Measurements from ENCODE around the gene ZIM2. TPM values are rescaled to one million over a fixed set of nuclear protein-coding genes. Genes with fewer than 3 reads are reported as not detected.

ZIM2 gene
- total RNA-seq, 1 donor from 2014 or later, result not detected

DNA sequence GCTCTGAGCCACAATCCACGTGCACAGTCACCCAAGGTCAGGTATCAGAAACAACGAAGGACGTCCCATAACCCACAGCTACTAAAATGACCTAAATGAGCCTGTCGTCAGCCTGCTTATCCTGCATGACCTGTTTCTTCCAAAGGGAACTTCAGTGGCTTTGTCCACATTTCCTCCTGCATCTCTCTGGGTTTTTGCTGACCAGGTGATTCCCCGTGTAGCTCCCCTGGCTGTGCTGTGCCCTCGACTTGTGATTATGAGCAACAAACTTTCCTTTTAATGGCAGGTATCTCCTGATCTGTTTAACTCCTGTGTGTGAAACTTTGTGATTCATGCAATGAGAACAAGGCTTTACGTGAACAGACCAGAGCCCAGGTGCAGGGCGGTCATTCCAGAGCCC, 81.0 kb downstream of the ZIM2 start:
- TF ChIP-seq, protein P1, sequence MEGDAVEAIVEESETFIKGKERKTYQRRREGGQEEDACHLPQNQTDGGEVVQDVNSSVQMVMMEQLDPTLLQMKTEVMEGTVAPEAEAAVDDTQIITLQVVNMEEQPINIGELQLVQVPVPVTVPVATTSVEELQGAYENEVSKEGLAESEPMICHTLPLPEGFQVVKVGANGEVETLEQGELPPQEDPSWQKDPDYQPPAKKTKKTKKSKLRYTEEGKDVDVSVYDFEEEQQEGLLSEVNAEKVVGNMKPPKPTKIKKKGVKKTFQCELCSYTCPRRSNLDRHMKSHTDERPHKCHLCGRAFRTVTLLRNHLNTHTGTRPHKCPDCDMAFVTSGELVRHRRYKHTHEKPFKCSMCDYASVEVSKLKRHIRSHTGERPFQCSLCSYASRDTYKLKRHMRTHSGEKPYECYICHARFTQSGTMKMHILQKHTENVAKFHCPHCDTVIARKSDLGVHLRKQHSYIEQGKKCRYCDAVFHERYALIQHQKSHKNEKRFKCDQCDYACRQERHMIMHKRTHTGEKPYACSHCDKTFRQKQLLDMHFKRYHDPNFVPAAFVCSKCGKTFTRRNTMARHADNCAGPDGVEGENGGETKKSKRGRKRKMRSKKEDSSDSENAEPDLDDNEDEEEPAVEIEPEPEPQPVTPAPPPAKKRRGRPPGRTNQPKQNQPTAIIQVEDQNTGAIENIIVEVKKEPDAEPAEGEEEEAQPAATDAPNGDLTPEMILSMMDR (IDR thresholded peaks at IDR 0.05), result no peak
- no peaks in the 10 kb centered on the region for H3K27me3 Mint-ChIP-seq (ENCODE audit: unreplicated experiment)
- no peak overlapping the region for H3K27ac Mint-ChIP-seq (ENCODE audit: unreplicated experiment)
- H3K4me1 Mint-ChIP-seq (ENCODE audit: unreplicated experiment), result no peaks in the 10 kb centered on the region
- no peak overlapping the region for H3K4me3 Mint-ChIP-seq (ENCODE audit: unreplicated experiment)
- no peak for DNase-seq (ENCODE audit: extremely low spot score, unreplicated experiment)
- H3K36me3 Mint-ChIP-seq (ENCODE audit: unreplicated experiment), result no peaks in the 10 kb centered on the region
- H3K9me3 Mint-ChIP-seq (ENCODE audit: unreplicated experiment), result peaks cover 58% of the 10 kb centered on the region

DNA sequence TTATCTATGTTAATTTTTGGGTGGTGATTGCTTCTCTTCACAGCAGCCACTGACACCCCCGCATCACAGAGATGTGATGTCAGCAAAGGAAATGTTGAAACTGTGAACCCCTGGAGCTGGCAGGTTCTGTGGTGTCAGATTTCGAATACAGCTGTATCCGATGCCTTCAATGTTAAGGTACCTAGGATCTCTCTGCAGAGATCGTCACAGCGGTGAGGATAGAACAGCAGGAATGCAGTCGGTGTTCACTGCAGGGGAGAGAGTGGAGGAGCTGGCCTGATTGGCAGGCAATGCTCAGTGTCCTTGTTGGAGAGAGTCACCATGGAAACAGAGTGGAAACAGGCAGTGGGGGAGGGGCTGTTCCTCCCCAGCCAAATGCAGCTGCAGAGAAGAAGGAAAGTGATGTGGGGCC, 89.4 kb downstream of the ZIM2 start:
- Mint-ChIP-seq H3K9me3 (ENCODE audit: unreplicated experiment) (peaks cover 52% of the 10 kb centered on the region), H3K4me1 (ENCODE audit: unreplicated experiment) (no peaks in the 10 kb centered on the region), H3K27ac (ENCODE audit: unreplicated experiment) (no peak overlapping the region), H3K36me3 (ENCODE audit: unreplicated experiment) (no peaks in the 10 kb centered on the region), H3K27me3 (ENCODE audit: unreplicated experiment) (no peaks in the 10 kb centered on the region), H3K4me3 (ENCODE audit: unreplicated experiment) (no peak overlapping the region)
- TF ChIP-seq, protein P1 (IDR thresholded peaks at IDR 0.05), result no peak
- peak; percentile 67 for DNase-seq (ENCODE audit: extremely low spot score, unreplicated experiment)

DNA sequence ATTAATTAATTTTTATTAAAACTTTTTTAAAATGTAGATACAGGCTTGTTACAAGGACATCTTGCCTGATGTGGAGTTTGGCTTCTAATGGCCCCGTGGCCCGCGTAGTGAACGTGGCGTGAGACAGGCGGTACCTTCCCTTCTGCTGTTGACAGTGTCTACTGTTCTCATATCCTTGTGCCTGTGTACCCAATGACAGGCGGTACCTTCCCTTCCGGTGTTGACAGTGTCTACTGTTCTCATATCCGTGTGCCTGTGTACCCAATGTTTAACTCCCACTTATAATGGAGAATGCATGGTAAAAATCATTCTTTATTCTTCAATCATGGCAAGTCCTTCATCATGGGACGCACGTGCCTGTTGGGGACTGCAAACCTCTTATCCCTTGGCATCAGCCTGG, 89.9 kb downstream of the ZIM2 start:
- TF ChIP-seq, protein P1 (IDR thresholded peaks at IDR 0.05), result no peak
- no peak overlapping the region for H3K27ac Mint-ChIP-seq (ENCODE audit: unreplicated experiment)
- H3K27me3 Mint-ChIP-seq (ENCODE audit: unreplicated experiment), result no peaks in the 10 kb centered on the region

DNA sequence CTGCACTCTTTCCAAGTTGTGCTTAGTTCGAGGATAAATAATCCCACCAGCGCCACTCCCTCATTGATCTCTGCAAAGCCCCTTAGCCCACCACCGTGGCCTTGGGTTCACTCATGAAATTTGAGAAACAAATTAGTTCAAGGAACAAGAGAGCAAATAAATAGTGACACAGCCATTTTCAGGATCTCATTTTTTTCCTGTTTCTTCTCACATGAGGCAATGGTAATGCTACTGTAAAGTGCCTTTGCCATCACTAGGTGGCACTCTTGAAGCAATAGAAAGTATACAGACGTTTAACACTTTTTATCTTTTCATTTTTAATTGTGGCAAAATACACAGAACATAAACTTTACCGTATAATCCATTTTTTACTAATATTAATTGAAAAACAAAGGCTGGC, 92.1 kb downstream of the ZIM2 start:
- no peak for DNase-seq (ENCODE audit: extremely low spot score, unreplicated experiment)
- Mint-ChIP-seq H3K4me3 (ENCODE audit: unreplicated experiment) (no peak overlapping the region), H3K36me3 (ENCODE audit: unreplicated experiment) (no peaks in the 10 kb centered on the region), H3K4me1 (ENCODE audit: unreplicated experiment) (no peaks in the 10 kb centered on the region), H3K9me3 (ENCODE audit: unreplicated experiment) (peaks cover 38% of the 10 kb centered on the region), H3K27ac (ENCODE audit: unreplicated experiment) (no peak overlapping the region), H3K27me3 (ENCODE audit: unreplicated experiment) (no peaks in the 10 kb centered on the region)
- TF ChIP-seq, protein P1 (IDR thresholded peaks at IDR 0.05), result no peak

More for the DNA sequence above, 89.9 kb downstream of the ZIM2 start:
- H3K36me3 Mint-ChIP-seq (ENCODE audit: unreplicated experiment), result no peaks in the 10 kb centered on the region
- H3K4me1 Mint-ChIP-seq (ENCODE audit: unreplicated experiment), result no peaks in the 10 kb centered on the region
- no peak for DNase-seq (ENCODE audit: extremely low spot score, unreplicated experiment)
- H3K9me3 Mint-ChIP-seq (ENCODE audit: unreplicated experiment), result peaks cover 51% of the 10 kb centered on the region
- no peak overlapping the region for H3K4me3 Mint-ChIP-seq (ENCODE audit: unreplicated experiment)

DNA sequence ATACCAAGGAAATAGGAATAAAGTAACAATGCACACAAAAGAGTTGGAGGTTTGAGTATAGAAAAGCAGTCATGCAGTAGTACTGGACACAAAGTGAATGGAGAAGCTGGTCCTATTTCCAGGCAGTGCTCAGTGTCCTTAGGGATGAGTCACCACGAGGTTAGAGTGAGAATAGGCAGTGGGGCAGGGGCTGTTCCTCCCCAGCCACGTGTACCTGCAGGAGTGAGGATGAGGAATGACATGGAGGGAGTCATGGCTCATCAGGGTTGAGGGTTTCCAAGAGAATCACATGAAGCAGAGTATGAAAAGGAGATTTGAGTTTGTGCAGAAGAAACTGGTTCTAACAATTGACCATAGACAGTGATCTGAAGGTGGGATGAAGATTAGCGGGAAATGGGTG, 94.2 kb downstream of the ZIM2 start:
- no peak overlapping the region for H3K27ac Mint-ChIP-seq (ENCODE audit: unreplicated experiment)
- H3K4me1 Mint-ChIP-seq (ENCODE audit: unreplicated experiment), result no peaks in the 10 kb centered on the region
- no peaks in the 10 kb centered on the region for H3K36me3 Mint-ChIP-seq (ENCODE audit: unreplicated experiment)

More for the DNA sequence above, 94.2 kb downstream of the ZIM2 start:
- Mint-ChIP-seq H3K27me3 (ENCODE audit: unreplicated experiment) (no peaks in the 10 kb centered on the region), H3K4me3 (ENCODE audit: unreplicated experiment) (no peak overlapping the region), H3K9me3 (ENCODE audit: unreplicated experiment) (peaks cover 34% of the 10 kb centered on the region)
- TF ChIP-seq, protein P1 (IDR thresholded peaks at IDR 0.05), result no peak
- DNase-seq (ENCODE audit: extremely low spot score, unreplicated experiment), result peak; percentile 30
